IPS-NIHi7 (cell line): Measurements from ENCODE around the gene EPHX1.
A peak's percentile ranks its signal among the peaks of the same experiment; 100 is the strongest.

Experiments
- DNase-seq: peaks from one replicate; pipeline ENCODE4 v3.0.0; 2012; ENCODE audit warnings: mixed read lengths; ENCODE audit errors: extremely low spot score

Gene EPHX1

GRCh38 chr1:225861834-225862580, 52.1 kb downstream of the EPHX1 start:
- DNase-seq: no peak

GRCh38 chr1:225862581-225862950, 52.6 kb downstream of the EPHX1 start:
- no peak for DNase-seq

GRCh38 chr1:225863167-225863566, 53.2 kb downstream of the EPHX1 start:
- DNase-seq: no peak

GRCh38 chr1:225865514-225865913, 55.6 kb downstream of the EPHX1 start:
- no peak for DNase-seq

- DNase-seq: no peak
Observed at GRCh38 chr1:225866061-225866837, 56.3 kb downstream of the EPHX1 start.

GRCh38 chr1:225866981-225867380, 57.1 kb downstream of the EPHX1 start:
- DNase-seq: no peak

GRCh38 chr1:225868631-225869330, 58.9 kb downstream of the EPHX1 start:
- no peak for DNase-seq

GRCh38 chr1:225870911-225871310, 61.0 kb downstream of the EPHX1 start:
- no peak for DNase-seq

GRCh38 chr1:225871359-225872074, 61.6 kb downstream of the EPHX1 start:
- DNase-seq: no peak

GRCh38 chr1:225872075-225872430, 62.1 kb downstream of the EPHX1 start:
- DNase-seq: no peak

- DNase-seq: no peak
Observed at GRCh38 chr1:225873281-225873850, 63.4 kb downstream of the EPHX1 start.

GRCh38 chr1:225874431-225874830, 64.5 kb downstream of the EPHX1 start:
- no peak for DNase-seq

- DNase-seq: no peak
Observed at GRCh38 chr1:225875044-225875815, 65.3 kb downstream of the EPHX1 start.

- DNase-seq: no peak
Observed at GRCh38 chr1:225876900-225877510, 67.1 kb downstream of the EPHX1 start.

GRCh38 chr1:225877580-225877979, 67.7 kb downstream of the EPHX1 start:
- peak; percentile 67 for DNase-seq

- DNase-seq: no peak
Observed at GRCh38 chr1:225878282-225878681, 68.4 kb downstream of the EPHX1 start.

- DNase-seq: no peak
Observed at GRCh38 chr1:225879521-225880221, 69.7 kb downstream of the EPHX1 start.

GRCh38 chr1:225880222-225880588, 70.3 kb downstream of the EPHX1 start:
- DNase-seq: no peak

- no peak for DNase-seq
Observed at GRCh38 chr1:225880636-225881035, 70.7 kb downstream of the EPHX1 start.
